ENCODE measurements around the gene PSTPIP1. TPM values are rescaled to one million over a fixed set of nuclear protein-coding genes. Genes with fewer than 3 reads are reported as not detected.

The PSTPIP1 gene
- total RNA-seq, 2 experiments from 2014 or later = 113 to 121 TPM

DNA sequence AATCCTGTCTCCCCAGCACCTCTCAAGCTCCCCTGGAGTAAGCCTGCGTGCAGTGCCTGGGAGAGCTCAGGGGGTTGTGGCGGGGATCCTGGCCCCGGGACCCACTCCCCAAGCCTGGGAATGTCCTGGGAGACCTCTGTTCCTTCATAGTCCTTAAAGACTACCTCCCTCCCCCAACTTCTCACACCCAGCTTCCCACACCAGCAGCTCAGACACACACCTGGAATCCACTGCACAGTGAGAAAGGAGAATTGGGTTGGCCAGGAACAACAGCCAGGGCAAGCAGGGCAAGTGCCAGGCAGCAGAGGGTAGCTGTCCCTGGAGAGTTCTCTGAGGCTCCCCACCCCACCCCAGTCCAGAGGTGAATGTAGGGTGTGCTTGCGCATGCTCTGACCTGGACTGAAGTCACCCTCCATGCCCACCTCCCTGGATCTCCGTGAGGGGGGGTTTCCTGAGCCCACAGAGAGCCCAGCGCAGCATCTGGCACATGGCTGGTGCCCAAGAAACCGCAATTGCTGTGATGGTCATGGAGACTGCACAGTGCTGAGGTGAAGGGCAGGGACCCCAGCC lies 22.2 kb downstream of the PSTPIP1 start:
- DNase-seq (no peak), ATAC-seq (no peak)
- TF ChIP-seq CTCF (IDR thresholded peaks at IDR 0.05) = no peak
- no peaks in the 10 kb centered on the region for H3K27me3 Mint-ChIP-seq
- no peak overlapping the region for H3K4me3 Mint-ChIP-seq
- H3K36me3 Mint-ChIP-seq (ENCODE audit: low read depth) = peaks cover 38% of the 10 kb centered on the region
- POLR2A ChIA-PET = interaction anchor here (0.7 to 4.6 kb wide), 3 partner anchors 10 to 44 kb away, joined by 3 to 26 read pairs (median 11); no protein-coding TSS in a partner anchor
- intact Hi-C loops (cut with micrococcal nuclease) = loop anchor here (10.0 kb wide), 1 partner anchor 112 kb away; the partner anchor contains the start of gene SCAPER
- H3K27ac Mint-ChIP-seq = peak overlapping the region; percentile 100
- peaks cover 97% of the 10 kb centered on the region for H3K4me1 Mint-ChIP-seq (ENCODE audit: low read depth)
- no peaks in the 10 kb centered on the region for H3K9me3 Mint-ChIP-seq
- CTCF ChIA-PET = interaction anchor here (1.3 to 8.1 kb wide), 4 partner anchors 10 to 44 kb away, joined by 4 to 86 read pairs (median 10); no protein-coding TSS in a partner anchor

DNA sequence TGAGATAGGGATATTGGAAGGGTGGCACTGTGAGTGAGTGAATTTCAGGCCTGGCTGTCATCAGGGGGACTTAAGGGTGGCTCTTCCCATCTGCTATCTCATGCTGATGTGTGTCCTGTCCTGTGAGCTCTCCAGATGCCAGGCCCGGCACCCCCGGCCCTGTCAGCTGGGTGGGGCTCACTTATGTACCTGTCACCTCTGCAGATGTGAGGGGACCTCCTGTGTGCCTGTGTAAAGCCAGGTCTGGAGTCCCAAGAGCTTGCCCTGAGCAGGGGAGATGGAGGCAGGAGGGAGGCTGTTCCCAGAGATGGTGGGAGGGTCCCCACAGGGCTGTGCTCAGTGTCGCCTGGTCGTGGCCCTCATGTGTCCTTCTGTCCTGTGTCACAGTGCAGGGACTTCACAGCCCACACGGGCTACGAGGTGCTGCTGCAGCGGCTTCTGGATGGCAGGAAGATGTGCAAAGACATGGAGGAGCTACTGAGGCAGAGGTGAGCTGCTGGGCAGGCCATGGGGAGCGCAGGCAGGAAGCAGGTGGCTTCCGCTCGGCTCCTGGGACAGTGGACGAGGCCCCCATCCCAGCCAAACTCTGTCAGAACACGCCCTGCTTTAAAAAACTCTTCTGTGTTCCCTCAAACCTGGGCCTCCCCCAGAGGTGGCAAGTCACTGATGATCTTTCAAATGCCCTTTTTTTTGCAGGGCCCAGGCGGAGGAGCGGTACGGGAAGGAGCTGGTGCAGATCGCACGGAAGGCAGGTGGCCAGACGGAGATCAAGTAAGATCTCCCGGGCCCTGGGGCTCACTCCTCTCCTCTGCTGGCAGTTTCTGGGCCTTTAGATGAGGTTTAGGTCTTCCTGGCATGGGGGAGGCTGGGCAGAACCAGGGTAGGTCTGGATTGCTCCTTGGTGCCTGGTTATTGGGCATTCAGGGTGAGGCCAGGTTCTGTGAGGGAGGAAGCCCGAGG lies 23.1 kb downstream of the PSTPIP1 start:
- no peak for ATAC-seq
- ChIA-PET CTCF (interaction anchor here (1.3 to 8.1 kb wide), 5 partner anchors 11 to 45 kb away, joined by 4 to 86 read pairs (median 7); no protein-coding TSS in a partner anchor), POLR2A (interaction anchor here (0.7 to 4.6 kb wide), 5 partner anchors 11 to 24 kb away, joined by 3 to 26 read pairs (median 4); partner anchors contain the start of gene PSTPIP1)
- no peaks in the 10 kb centered on the region for H3K27me3 Mint-ChIP-seq
- peaks cover 97% of the 10 kb centered on the region for H3K4me1 Mint-ChIP-seq (ENCODE audit: low read depth)
- H3K36me3 Mint-ChIP-seq (ENCODE audit: low read depth) = peaks cover 40% of the 10 kb centered on the region
- intact Hi-C loops (cut with micrococcal nuclease) = loop anchor here (10.0 kb wide), 1 partner anchor 113 kb away; the partner anchor contains the start of gene SCAPER
- TF ChIP-seq CTCF (IDR thresholded peaks at IDR 0.05) = no peak
- peak overlapping the region; percentile 100 for H3K27ac Mint-ChIP-seq
- peak; percentile 21 for DNase-seq
- peak overlapping the region; percentile 25 for H3K4me3 Mint-ChIP-seq
- H3K9me3 Mint-ChIP-seq = no peaks in the 10 kb centered on the region

- ChIA-PET CTCF (interaction anchor here (1.4 to 8.1 kb wide), 4 partner anchors 16 to 46 kb away, joined by 3 to 86 read pairs (median 6); no protein-coding TSS in a partner anchor), POLR2A (interaction anchor here (1.1 to 7.0 kb wide), 6 partner anchors 12 to 31 kb away, joined by 4 to 62 read pairs (median 7); partner anchors contain the start of gene PSTPIP1)
- DNase-seq (peak; percentile 22), ATAC-seq (no peak)
- TF ChIP-seq CTCF (IDR thresholded peaks at IDR 0.05) = no peak
- Mint-ChIP-seq H3K4me3 (peak overlapping the region; percentile 57), H3K4me1 (ENCODE audit: low read depth) (peaks cover 97% of the 10 kb centered on the region), H3K27ac (peak overlapping the region; percentile 100), H3K9me3 (no peaks in the 10 kb centered on the region), H3K27me3 (no peaks in the 10 kb centered on the region), H3K36me3 (ENCODE audit: low read depth) (peaks cover 48% of the 10 kb centered on the region)
- intact Hi-C loops (cut with micrococcal nuclease) = loop anchor here (10.0 kb wide), 1 partner anchor 114 kb away; the partner anchor contains the start of gene SCAPER
Measured at GRCh38 chr15:77018796-77019505, 24.0 kb downstream of the PSTPIP1 start.

- intact Hi-C loops (cut with micrococcal nuclease) = loop anchor here (5.0 to 10.0 kb wide), 2 partner anchors 32 to 115 kb away; partner anchors contain the start of gene SCAPER
- H3K4me1 Mint-ChIP-seq (ENCODE audit: low read depth) = peaks cover 93% of the 10 kb centered on the region
- H3K36me3 Mint-ChIP-seq (ENCODE audit: low read depth) = peaks cover 52% of the 10 kb centered on the region
- H3K27ac Mint-ChIP-seq = peak overlapping the region; percentile 100
- DNase-seq (peak; percentile 84), ATAC-seq (peak; percentile 50)
- H3K4me3 Mint-ChIP-seq = peak overlapping the region; percentile 57
- H3K27me3 Mint-ChIP-seq = no peaks in the 10 kb centered on the region
- ChIA-PET CTCF (interaction anchor here (0.9 to 8.1 kb wide), 5 partner anchors 16 to 46 kb away, joined by 3 to 86 read pairs (median 3); partner anchors contain the start of gene PSTPIP1), POLR2A (interaction anchor here (1.0 to 7.0 kb wide), 7 partner anchors 12 to 46 kb away, joined by 3 to 62 read pairs (median 6); partner anchors contain the start of gene PSTPIP1)
- H3K9me3 Mint-ChIP-seq = no peaks in the 10 kb centered on the region
- no peak for TF ChIP-seq CTCF (IDR thresholded peaks at IDR 0.05)
Measured at GRCh38 chr15:77019521-77020331, 24.8 kb downstream of the PSTPIP1 start.
